ENCODE measurements around the gene PLA2G4A. TPM values are rescaled to one million over a fixed set of nuclear protein-coding genes. Genes with fewer than 3 reads are reported as not detected.

PLA2G4A gene
- polyA plus RNA-seq, 1 of the 3 experiments (the other 2 are of a cell fraction) = 0.26 TPM

DNA sequence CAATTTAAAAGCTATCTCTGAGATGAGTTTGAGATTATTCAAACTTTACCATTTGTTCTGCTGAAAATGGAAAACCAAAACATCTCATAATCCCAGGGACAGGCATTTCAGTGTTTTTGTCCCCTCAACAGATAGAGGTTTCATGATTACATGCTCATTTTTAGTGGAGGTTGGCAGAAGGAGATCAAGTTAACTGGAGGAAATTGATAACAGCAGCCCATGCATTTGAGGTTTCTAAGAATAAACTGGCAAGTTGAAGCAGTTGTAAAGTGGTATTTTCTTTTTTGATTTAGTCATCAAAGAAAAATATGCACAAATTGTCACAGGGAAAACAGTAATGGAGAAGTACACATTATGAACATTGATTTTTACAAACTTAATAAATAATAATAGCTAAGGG lies 205.8 kb downstream of the PLA2G4A start (continued):
- TF ChIP-seq, protein P1, sequence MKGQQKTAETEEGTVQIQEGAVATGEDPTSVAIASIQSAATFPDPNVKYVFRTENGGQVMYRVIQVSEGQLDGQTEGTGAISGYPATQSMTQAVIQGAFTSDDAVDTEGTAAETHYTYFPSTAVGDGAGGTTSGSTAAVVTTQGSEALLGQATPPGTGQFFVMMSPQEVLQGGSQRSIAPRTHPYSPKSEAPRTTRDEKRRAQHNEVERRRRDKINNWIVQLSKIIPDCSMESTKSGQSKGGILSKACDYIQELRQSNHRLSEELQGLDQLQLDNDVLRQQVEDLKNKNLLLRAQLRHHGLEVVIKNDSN (IDR thresholded peaks at IDR 0.05; ENCODE audit: borderline replicate concordance, low read depth) = no peak
- TF ChIP-seq, protein P2, sequence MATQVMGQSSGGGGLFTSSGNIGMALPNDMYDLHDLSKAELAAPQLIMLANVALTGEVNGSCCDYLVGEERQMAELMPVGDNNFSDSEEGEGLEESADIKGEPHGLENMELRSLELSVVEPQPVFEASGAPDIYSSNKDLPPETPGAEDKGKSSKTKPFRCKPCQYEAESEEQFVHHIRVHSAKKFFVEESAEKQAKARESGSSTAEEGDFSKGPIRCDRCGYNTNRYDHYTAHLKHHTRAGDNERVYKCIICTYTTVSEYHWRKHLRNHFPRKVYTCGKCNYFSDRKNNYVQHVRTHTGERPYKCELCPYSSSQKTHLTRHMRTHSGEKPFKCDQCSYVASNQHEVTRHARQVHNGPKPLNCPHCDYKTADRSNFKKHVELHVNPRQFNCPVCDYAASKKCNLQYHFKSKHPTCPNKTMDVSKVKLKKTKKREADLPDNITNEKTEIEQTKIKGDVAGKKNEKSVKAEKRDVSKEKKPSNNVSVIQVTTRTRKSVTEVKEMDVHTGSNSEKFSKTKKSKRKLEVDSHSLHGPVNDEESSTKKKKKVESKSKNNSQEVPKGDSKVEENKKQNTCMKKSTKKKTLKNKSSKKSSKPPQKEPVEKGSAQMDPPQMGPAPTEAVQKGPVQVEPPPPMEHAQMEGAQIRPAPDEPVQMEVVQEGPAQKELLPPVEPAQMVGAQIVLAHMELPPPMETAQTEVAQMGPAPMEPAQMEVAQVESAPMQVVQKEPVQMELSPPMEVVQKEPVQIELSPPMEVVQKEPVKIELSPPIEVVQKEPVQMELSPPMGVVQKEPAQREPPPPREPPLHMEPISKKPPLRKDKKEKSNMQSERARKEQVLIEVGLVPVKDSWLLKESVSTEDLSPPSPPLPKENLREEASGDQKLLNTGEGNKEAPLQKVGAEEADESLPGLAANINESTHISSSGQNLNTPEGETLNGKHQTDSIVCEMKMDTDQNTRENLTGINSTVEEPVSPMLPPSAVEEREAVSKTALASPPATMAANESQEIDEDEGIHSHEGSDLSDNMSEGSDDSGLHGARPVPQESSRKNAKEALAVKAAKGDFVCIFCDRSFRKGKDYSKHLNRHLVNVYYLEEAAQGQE (IDR thresholded peaks at IDR 0.05; ENCODE audit: low read depth, low read length) = no peak
- no peak for TF ChIP-seq RXRA (IDR thresholded peaks at IDR 0.05; ENCODE audit: borderline replicate concordance, low read depth)
- no peak for TF ChIP-seq RFX5 (IDR thresholded peaks at IDR 0.05; ENCODE audit: low read length)

DNA sequence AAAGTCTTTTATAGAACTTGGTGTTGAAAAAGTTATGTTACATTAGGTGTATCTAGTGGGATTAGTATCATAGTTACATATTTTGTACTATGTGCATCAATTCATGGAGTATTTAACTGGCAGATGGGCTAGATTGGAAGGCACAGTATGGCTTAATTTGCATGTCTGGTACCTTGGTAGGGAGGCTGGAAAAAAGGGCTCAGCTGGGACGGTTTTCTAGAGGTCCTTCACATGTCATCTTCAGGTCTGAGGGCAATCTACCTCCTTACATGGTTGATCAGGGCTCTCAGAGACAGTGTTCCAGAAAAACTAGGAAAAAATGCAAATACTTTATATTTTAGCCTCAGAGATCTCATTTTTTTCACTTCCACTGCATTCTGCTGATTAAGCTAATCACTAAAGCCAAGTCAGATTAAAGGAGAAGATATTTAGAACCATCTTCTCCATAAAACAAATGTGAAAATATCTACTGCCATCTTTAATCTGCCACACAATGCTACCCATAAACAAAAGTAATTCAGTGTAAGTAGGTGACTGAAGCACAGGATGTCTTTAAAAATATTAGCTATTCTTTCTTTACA lies 209.3 kb downstream of the PLA2G4A start:
- Histone ChIP-seq H3F3A (replicated peaks; ENCODE audit: insufficient read depth) (no peaks in the 10 kb centered on the region), H3K79me2 (ENCODE audit: insufficient read depth) (no peaks in the 10 kb centered on the region), H3K9me2 (no peaks in the 10 kb centered on the region), H3K4me1 (ENCODE audit: control insufficient read depth in 1 of 2, insufficient read depth in 2 of 2, low read depth in 1 of 2, low read length in 1 of 2) (no peaks in the 10 kb centered on the region; a peak in 1 of 4 replicates), H4K20me1 (ENCODE audit: insufficient read depth) (no peaks in the 10 kb centered on the region), H3K4me3 (ENCODE audit: low read depth in 2 of 2, low read length in 1 of 2) (no peak overlapping the region), H3K27ac (ENCODE audit: low read depth in 2 of 2, low read length in 1 of 2) (no peak overlapping the region), H3K4me2 (no peak overlapping the region), H2AFZ (ENCODE audit: low read depth) (no peak overlapping the region), H3K9ac (no peak overlapping the region), H3K36me3 (replicated peaks in 1 of 2; ENCODE audit: control insufficient read depth in 1 of 2, insufficient read depth in 2 of 2, low read length in 1 of 2) (no peaks in the 10 kb centered on the region), H3K9me3 (no peaks in the 10 kb centered on the region), H3K27me3 (ENCODE audit: insufficient read depth) (no peaks in the 10 kb centered on the region)
- no peak for TF ChIP-seq RAD21 (IDR thresholded peaks at IDR 0.05; ENCODE audit: low read length)
- no peak for TF ChIP-seq FOXM1 (IDR thresholded peaks at IDR 0.05; ENCODE audit: low read depth)
- TF ChIP-seq NRF1 (IDR thresholded peaks at IDR 0.05; ENCODE audit: low read depth, low read length) = no peak
- TF ChIP-seq CHD2 (IDR thresholded peaks at IDR 0.05; ENCODE audit: low read length, partially characterized antibody) = no peak
- TF ChIP-seq, protein P3, sequence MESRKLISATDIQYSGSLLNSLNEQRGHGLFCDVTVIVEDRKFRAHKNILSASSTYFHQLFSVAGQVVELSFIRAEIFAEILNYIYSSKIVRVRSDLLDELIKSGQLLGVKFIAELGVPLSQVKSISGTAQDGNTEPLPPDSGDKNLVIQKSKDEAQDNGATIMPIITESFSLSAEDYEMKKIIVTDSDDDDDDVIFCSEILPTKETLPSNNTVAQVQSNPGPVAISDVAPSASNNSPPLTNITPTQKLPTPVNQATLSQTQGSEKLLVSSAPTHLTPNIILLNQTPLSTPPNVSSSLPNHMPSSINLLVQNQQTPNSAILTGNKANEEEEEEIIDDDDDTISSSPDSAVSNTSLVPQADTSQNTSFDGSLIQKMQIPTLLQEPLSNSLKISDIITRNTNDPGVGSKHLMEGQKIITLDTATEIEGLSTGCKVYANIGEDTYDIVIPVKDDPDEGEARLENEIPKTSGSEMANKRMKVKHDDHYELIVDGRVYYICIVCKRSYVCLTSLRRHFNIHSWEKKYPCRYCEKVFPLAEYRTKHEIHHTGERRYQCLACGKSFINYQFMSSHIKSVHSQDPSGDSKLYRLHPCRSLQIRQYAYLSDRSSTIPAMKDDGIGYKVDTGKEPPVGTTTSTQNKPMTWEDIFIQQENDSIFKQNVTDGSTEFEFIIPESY (IDR thresholded peaks at IDR 0.05; ENCODE audit: borderline replicate concordance, low read depth) = no peak
- TF ChIP-seq, protein P1 (IDR thresholded peaks at IDR 0.05; ENCODE audit: borderline replicate concordance, low read depth) = no peak
- no peak for TF ChIP-seq TAF1 (IDR thresholded peaks at IDR 0.05; ENCODE audit: borderline replicate concordance, low read depth, low read length)
- TF ChIP-seq, protein P4, sequence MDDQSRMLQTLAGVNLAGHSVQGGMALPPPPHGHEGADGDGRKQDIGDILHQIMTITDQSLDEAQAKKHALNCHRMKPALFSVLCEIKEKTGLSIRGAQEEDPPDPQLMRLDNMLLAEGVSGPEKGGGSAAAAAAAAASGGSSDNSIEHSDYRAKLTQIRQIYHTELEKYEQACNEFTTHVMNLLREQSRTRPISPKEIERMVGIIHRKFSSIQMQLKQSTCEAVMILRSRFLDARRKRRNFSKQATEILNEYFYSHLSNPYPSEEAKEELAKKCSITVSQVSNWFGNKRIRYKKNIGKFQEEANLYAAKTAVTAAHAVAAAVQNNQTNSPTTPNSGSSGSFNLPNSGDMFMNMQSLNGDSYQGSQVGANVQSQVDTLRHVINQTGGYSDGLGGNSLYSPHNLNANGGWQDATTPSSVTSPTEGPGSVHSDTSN (IDR thresholded peaks at IDR 0.05) = no peak
- TF ChIP-seq FOSL2 (IDR thresholded peaks at IDR 0.05; ENCODE audit: borderline replicate concordance, low read depth) = no peak
- no peak for TF ChIP-seq TCF12 (IDR thresholded peaks at IDR 0.05)
- TF ChIP-seq GATA2 (CRISPR knock-in tag; IDR thresholded peaks at IDR 0.05) = no peak
- TF ChIP-seq, protein P5, sequence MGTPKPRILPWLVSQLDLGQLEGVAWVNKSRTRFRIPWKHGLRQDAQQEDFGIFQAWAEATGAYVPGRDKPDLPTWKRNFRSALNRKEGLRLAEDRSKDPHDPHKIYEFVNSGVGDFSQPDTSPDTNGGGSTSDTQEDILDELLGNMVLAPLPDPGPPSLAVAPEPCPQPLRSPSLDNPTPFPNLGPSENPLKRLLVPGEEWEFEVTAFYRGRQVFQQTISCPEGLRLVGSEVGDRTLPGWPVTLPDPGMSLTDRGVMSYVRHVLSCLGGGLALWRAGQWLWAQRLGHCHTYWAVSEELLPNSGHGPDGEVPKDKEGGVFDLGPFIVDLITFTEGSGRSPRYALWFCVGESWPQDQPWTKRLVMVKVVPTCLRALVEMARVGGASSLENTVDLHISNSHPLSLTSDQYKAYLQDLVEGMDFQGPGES (IDR thresholded peaks at IDR 0.05; ENCODE audit: low read depth, low read length) = no peak
- TF ChIP-seq ELF1 (IDR thresholded peaks at IDR 0.05) = no peak
- TF ChIP-seq GABPA (IDR thresholded peaks at IDR 0.05; ENCODE audit: low read depth) = no peak
- no peak for TF ChIP-seq MXI1 (IDR thresholded peaks at IDR 0.05; ENCODE audit: low read depth, low read length)
- TF ChIP-seq TEAD4 (IDR thresholded peaks at IDR 0.05; ENCODE audit: borderline replicate concordance, insufficient read depth) = no peak
- DNase-seq = no peak
- ChIA-PET CTCF (interaction anchor here (1.0 kb wide), 1 partner anchor 13 kb away, joined by 4 read pairs; no protein-coding TSS in a partner anchor), POLR2A (no interaction called here)
- 0% methylated on average over 1 of the region's 1 CpG for WGBS (ENCODE audit: low lambda C conversion rate)
